Caco-2 (cell line): Measurements from ENCODE around the gene CTNNA2. TPM values are rescaled to one million over a fixed set of nuclear protein-coding genes. Genes with fewer than 3 reads are reported as not detected.

Experiments
- BruUV-seq: library from RNA; stranded (reverse); fragments of 400-500 nt; replicated peaks from 2 replicates; lab custom pipeline; 2021; lab: Mats Ljungman, UMichigan
- CTCF ChIA-PET: fragments of 300-600 bp; sonication (Branson Sonifier 250); formaldehyde crosslinking; loops from one replicate; lab custom pipeline; 2022; ENCODE audit warnings: antibody characterized with exemption; lab: Charles Lee
- POLR2A ChIA-PET: fragments of 300-600 bp; sonication (Branson Sonifier 250); formaldehyde crosslinking; loops from one replicate; lab custom pipeline; 2022; ENCODE audit warnings: antibody characterized with exemption; lab: Charles Lee
- DNase-seq, 2 experiments: peaks; one replicate each; pipeline versions ENCODE4 v3.0.0 to v3.0.0-alpha.2; 2020 to 2022
- H3K27me3 ChIP-seq: replicated peaks from 2 replicates; pipeline ENCODE4 v1.6.0; 2011; ENCODE audit warnings: low read length; ENCODE audit not compliant: control insufficient read depth, insufficient read depth
- H3K36me3 ChIP-seq: 2 replicates; pipeline ENCODE4 v1.5.1; 2011; ENCODE audit warnings: low read length; ENCODE audit not compliant: control insufficient read depth, insufficient read depth
- H3K4me1 ChIP-seq: fragments of 250-450 bp; sonication (Bioruptor Pico); 2 replicates; pipeline ENCODE4 v1.5.1; 2020; ENCODE audit warnings: mild to moderate bottlenecking
- H3K4me3 ChIP-seq: 2 replicates; pipeline ENCODE4 v1.5.1; 2011; ENCODE audit warnings: low read depth, mild to moderate bottlenecking, control low read depth, low read length
- H3K9me3 ChIP-seq: fragments of 250-450 bp; sonication (Bioruptor Pico); 2 replicates; pipeline ENCODE4 v1.5.1; 2020; ENCODE audit warnings: mild to moderate bottlenecking, moderate library complexity
- H3K27ac Mint-ChIP-seq: one replicate; pipeline ENCODE4 v1.8.0; 2022; ENCODE audit warnings: mixed read lengths; ENCODE audit not compliant: unreplicated experiment
- H3K27me3 Mint-ChIP-seq: one replicate; pipeline ENCODE4 v1.8.0; 2022; ENCODE audit warnings: mixed read lengths; ENCODE audit not compliant: insufficient read depth, unreplicated experiment
- H3K36me3 Mint-ChIP-seq: one replicate; pipeline ENCODE4 v1.8.0; 2022; ENCODE audit warnings: mild to moderate bottlenecking, mixed read lengths; ENCODE audit not compliant: insufficient read depth, unreplicated experiment
- H3K4me1 Mint-ChIP-seq: one replicate; pipeline ENCODE4 v1.8.0; 2022; ENCODE audit warnings: low read depth, mixed read lengths; ENCODE audit not compliant: unreplicated experiment
- H3K4me3 Mint-ChIP-seq: one replicate; pipeline ENCODE4 v1.8.0; 2022; ENCODE audit warnings: mild to moderate bottlenecking, moderate library complexity, mixed read lengths; ENCODE audit not compliant: unreplicated experiment
- H3K9me3 Mint-ChIP-seq: one replicate; pipeline ENCODE4 v1.8.0; 2022; ENCODE audit warnings: mixed read lengths; ENCODE audit not compliant: unreplicated experiment
- CTCF ChIP-seq, 2 experiments: fragments of 200-600 bp in 1 of 2; IDR thresholded peaks; 1 replicate in 1 of 2; 2 replicates in 1 of 2; pipeline versions ENCODE4 v1.5.1 to v1.8.0; 2011 to 2022; ENCODE audit warnings: antibody characterized with exemption in 1 of 2, control low read depth in 1 of 2, inconsistent platforms in 1 of 2, low read depth in 1 of 2, low read length in 1 of 2, mild to moderate bottlenecking in 1 of 2, moderate library complexity in 1 of 2; ENCODE audit not compliant: insufficient read depth in 1 of 2, severe bottlenecking in 1 of 2, unreplicated experiment in 1 of 2
- intact Hi-C: fragments of 100-400 bp; cut with micrococcal nuclease; formaldehyde crosslinking; loops from one replicate; pipeline ENCODE4 v1.10.0; 2022; ENCODE audit not compliant: unreplicated experiment
- total RNA-seq: library from RNA; stranded (reverse); gene quantifications from 2 replicates; pipeline ENCODE4 v1.2.3, GENCODE V29; 2022

CTNNA2 gene
- total RNA-seq, 1 experiment from 2014 or later = not detected

- no peaks in the 10 kb centered on the region for H3K27me3 Mint-ChIP-seq
- POLR2A ChIA-PET = no interaction called here
- no peak overlapping the region for H3K4me3 Mint-ChIP-seq
- H3K36me3 Mint-ChIP-seq = no peaks in the 10 kb centered on the region
- intact Hi-C loops = no loop called here
- Histone ChIP-seq H3K36me3 (no peaks in the 10 kb centered on the region), H3K9me3 (no peaks in the 10 kb centered on the region), H3K4me1 (no peaks in the 10 kb centered on the region), H3K4me3 (no peak overlapping the region), H3K27me3 (no peaks in the 10 kb centered on the region)
- no TSS peak for BruUV-seq
- DNase-seq = no peak
- peaks cover 9% of the 10 kb centered on the region for H3K9me3 Mint-ChIP-seq
- no peak for TF ChIP-seq CTCF (IDR thresholded peaks at IDR 0.05; ENCODE audit: insufficient read depth in 1 of 2, low read depth in 1 of 2, low read length in 1 of 2, severe bottlenecking in 1 of 2, unreplicated experiment in 1 of 2)
- no peak overlapping the region for H3K27ac Mint-ChIP-seq
- CTCF ChIA-PET = no interaction called here
- no peaks in the 10 kb centered on the region for H3K4me1 Mint-ChIP-seq
These were observed 600.5 kb downstream of the CTNNA2 start for GRCh38 chr2:80113399-80113798.

DNA sequence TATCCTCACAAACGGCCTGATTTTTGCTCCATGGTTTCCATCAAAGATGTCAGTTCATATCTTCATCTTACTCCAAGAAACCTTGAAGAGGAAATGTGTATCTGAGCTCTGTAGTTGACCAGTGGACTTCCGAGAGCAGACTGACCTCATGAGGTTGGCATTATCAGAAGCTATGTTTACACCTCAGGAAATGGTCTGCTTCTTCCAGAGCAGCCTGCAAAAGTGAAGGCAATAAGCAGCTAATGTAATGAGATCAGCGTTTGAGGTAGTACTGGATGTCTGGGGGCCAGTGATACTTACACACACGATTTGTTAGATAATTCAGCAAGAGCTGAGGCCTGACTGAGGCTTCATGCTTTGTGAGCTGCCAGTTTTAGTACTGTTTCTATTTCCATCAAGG is 602.0 kb downstream of the CTNNA2 start:
- Histone ChIP-seq H3K27me3 (no peaks in the 10 kb centered on the region), H3K4me3 (no peak overlapping the region), H3K4me1 (no peaks in the 10 kb centered on the region), H3K36me3 (no peaks in the 10 kb centered on the region), H3K9me3 (no peaks in the 10 kb centered on the region)
- no peak for DNase-seq
- Mint-ChIP-seq H3K4me3 (no peak overlapping the region), H3K9me3 (peaks cover 2% of the 10 kb centered on the region), H3K36me3 (no peaks in the 10 kb centered on the region), H3K4me1 (no peaks in the 10 kb centered on the region), H3K27ac (no peak overlapping the region), H3K27me3 (no peaks in the 10 kb centered on the region)
- no peak for TF ChIP-seq CTCF (IDR thresholded peaks at IDR 0.05; ENCODE audit: insufficient read depth in 1 of 2, low read depth in 1 of 2, low read length in 1 of 2, severe bottlenecking in 1 of 2, unreplicated experiment in 1 of 2)
- CTCF ChIA-PET = no interaction called here
- POLR2A ChIA-PET = no interaction called here
- intact Hi-C loops = no loop called here
- no TSS peak for BruUV-seq

- Mint-ChIP-seq H3K27ac (no peak overlapping the region), H3K4me3 (no peak overlapping the region), H3K27me3 (peaks cover 3% of the 10 kb centered on the region), H3K4me1 (no peaks in the 10 kb centered on the region), H3K36me3 (no peaks in the 10 kb centered on the region), H3K9me3 (no peaks in the 10 kb centered on the region)
- H3K36me3 ChIP-seq = no peaks in the 10 kb centered on the region
- DNase-seq = no peak
- TF ChIP-seq CTCF (IDR thresholded peaks at IDR 0.05; ENCODE audit: insufficient read depth in 1 of 2, low read depth in 1 of 2, low read length in 1 of 2, severe bottlenecking in 1 of 2, unreplicated experiment in 1 of 2) = no peak
- no peak overlapping the region for H3K4me3 ChIP-seq
- no TSS peak for BruUV-seq
- no peaks in the 10 kb centered on the region for H3K27me3 ChIP-seq
- CTCF ChIA-PET = no interaction called here
- no peaks in the 10 kb centered on the region for H3K9me3 ChIP-seq
- POLR2A ChIA-PET = no interaction called here
- no peaks in the 10 kb centered on the region for H3K4me1 ChIP-seq
- intact Hi-C loops = no loop called here
These were observed 604.5 kb downstream of the CTNNA2 start for GRCh38 chr2:80117401-80117800.
